ENCODE measurements around the gene MEGF11. TPM values are rescaled to one million over a fixed set of nuclear protein-coding genes. Genes with fewer than 3 reads are reported as not detected.

MEGF11 gene
- total RNA-seq, 4 donors from 2014 or later = 0.76 TPM; not detected in 3

GRCh38 chr15:65991721-65992483 is 261.6 kb downstream of the MEGF11 start:
- Histone ChIP-seq H3K9me3 (no peaks in the 10 kb centered on the region), H3K4me3 (no peak overlapping the region), H3K27me3 (no peaks in the 10 kb centered on the region), H3K36me3 (no peaks in the 10 kb centered on the region), H3K4me1 (no peaks in the 10 kb centered on the region), H3K27ac (no peak overlapping the region)
- intact Hi-C loops (cut with DNase I; ENCODE audit: low total_unique reads) = no loop called here
- no peak for TF ChIP-seq CTCF (IDR thresholded peaks at IDR 0.05)
- no peak for TF ChIP-seq POLR2A (IDR thresholded peaks at IDR 0.05)
- no peak for DNase-seq

- Histone ChIP-seq H3K27ac (no peak overlapping the region), H3K4me1 (no peaks in the 10 kb centered on the region), H3K4me3 (no peak overlapping the region), H3K36me3 (no peaks in the 10 kb centered on the region), H3K27me3 (no peaks in the 10 kb centered on the region), H3K9me3 (no peaks in the 10 kb centered on the region)
- no peak for TF ChIP-seq CTCF (IDR thresholded peaks at IDR 0.05)
- no peak for TF ChIP-seq POLR2A (IDR thresholded peaks at IDR 0.05)
- intact Hi-C loops (cut with DNase I; ENCODE audit: low total_unique reads) = no loop called here
- no peak for DNase-seq
Observed at GRCh38 chr15:65990298-65990981, 263.1 kb downstream of the MEGF11 start.

GRCh38 chr15:65987100-65987499 is 266.4 kb downstream of the MEGF11 start:
- Histone ChIP-seq H3K4me1 (peaks cover 0 to 3% of the 10 kb centered on the region in 2 donors), H3K36me3 (no peaks in the 10 kb centered on the region), H3K27me3 (peaks cover 0 to 10% of the 10 kb centered on the region in 2 donors), H3K4me3 (no peak overlapping the region), H3K9me3 (no peaks in the 10 kb centered on the region), H3K27ac (no peak overlapping the region)
- DNase-seq = no peak
- intact Hi-C loops (cut with DNase I; ENCODE audit: low total_unique reads) = no loop called here
- TF ChIP-seq CTCF (IDR thresholded peaks at IDR 0.05) (no peak), POLR2A (IDR thresholded peaks at IDR 0.05) (no peak)

- no peak for DNase-seq
- Histone ChIP-seq H3K27me3 (peaks cover 0 to 16% of the 10 kb centered on the region in 2 donors), H3K36me3 (no peaks in the 10 kb centered on the region), H3K27ac (no peak overlapping the region), H3K9me3 (no peaks in the 10 kb centered on the region), H3K4me1 (peaks cover 0 to 6% of the 10 kb centered on the region in 2 donors), H3K4me3 (no peak overlapping the region)
- TF ChIP-seq CTCF (IDR thresholded peaks at IDR 0.05) = no peak
- no peak for TF ChIP-seq POLR2A (IDR thresholded peaks at IDR 0.05)
- intact Hi-C loops (cut with DNase I; ENCODE audit: low total_unique reads) = no loop called here
Observed at GRCh38 chr15:65986416-65986815, 267.1 kb downstream of the MEGF11 start.

GRCh38 chr15:65985387-65985786 is 268.2 kb downstream of the MEGF11 start:
- Histone ChIP-seq H3K27me3 (peaks cover 0 to 16% of the 10 kb centered on the region in 2 donors), H3K9me3 (no peaks in the 10 kb centered on the region), H3K36me3 (no peaks in the 10 kb centered on the region), H3K27ac (no peak overlapping the region), H3K4me3 (no peak overlapping the region), H3K4me1 (peaks cover 0 to 6% of the 10 kb centered on the region in 2 donors)
- intact Hi-C loops (cut with DNase I; ENCODE audit: low total_unique reads) = no loop called here
- TF ChIP-seq POLR2A (IDR thresholded peaks at IDR 0.05) (no peak), CTCF (IDR thresholded peaks at IDR 0.05) (no peak)
- DNase-seq = no peak

Data from uterus (tissue), 4 donors.